B cell (primary cell): ENCODE results near the gene PTPRQ.

Experiments
- EZH2 ChIP-seq: IDR thresholded peaks from 2 replicates; pipeline ENCODE4 v1.6.1; 2012; ENCODE audit warnings: borderline replicate concordance, low read depth, mild to moderate bottlenecking, moderate library complexity, low read length; ENCODE audit not compliant: insufficient read depth, poor library complexity, severe bottlenecking
- TF ChIP-seq, protein P1 (sequence below): fragments of 200-600 bp; IDR thresholded peaks from one replicate; pipeline ENCODE4 v1.8.0; 2022; ENCODE audit warnings: antibody characterized with exemption, mild to moderate bottlenecking

DNA sequence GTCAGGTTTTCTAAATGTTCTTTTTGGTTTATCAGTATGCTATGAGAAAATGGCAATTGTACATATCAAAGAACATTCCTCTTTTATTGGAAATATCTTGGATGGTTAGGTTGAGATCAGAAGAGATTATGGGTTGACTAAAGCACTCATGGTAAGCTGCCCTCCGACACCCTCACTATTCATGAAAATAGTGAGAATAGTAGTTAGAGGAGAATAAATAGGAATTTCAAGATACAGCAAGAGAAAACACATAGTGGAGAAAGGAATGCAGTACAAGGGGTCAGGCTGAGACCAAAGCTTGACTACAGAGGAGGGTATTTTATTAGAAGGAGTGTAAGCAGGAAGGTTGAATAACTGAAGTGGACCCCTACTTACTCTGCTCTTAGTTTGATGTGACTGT is 112.5 kb downstream of the PTPRQ start:
- TF ChIP-seq, protein P1, sequence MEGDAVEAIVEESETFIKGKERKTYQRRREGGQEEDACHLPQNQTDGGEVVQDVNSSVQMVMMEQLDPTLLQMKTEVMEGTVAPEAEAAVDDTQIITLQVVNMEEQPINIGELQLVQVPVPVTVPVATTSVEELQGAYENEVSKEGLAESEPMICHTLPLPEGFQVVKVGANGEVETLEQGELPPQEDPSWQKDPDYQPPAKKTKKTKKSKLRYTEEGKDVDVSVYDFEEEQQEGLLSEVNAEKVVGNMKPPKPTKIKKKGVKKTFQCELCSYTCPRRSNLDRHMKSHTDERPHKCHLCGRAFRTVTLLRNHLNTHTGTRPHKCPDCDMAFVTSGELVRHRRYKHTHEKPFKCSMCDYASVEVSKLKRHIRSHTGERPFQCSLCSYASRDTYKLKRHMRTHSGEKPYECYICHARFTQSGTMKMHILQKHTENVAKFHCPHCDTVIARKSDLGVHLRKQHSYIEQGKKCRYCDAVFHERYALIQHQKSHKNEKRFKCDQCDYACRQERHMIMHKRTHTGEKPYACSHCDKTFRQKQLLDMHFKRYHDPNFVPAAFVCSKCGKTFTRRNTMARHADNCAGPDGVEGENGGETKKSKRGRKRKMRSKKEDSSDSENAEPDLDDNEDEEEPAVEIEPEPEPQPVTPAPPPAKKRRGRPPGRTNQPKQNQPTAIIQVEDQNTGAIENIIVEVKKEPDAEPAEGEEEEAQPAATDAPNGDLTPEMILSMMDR, result no peak
- no peak for TF ChIP-seq EZH2
